OCI-LY7 (cell line): ENCODE results near the gene STXBP1. TPM values are rescaled to one million over a fixed set of nuclear protein-coding genes. Genes with fewer than 3 reads are reported as not detected.

Experiments used
- BruUV-seq: library from RNA; stranded (reverse); fragments of 400-500 nt; replicated peaks from 2 replicates; lab custom pipeline; 2021; lab: Mats Ljungman, UMichigan
- CTCF ChIA-PET: fragments of 300-600 bp; sonication (Branson Sonifier 250); formaldehyde crosslinking; loops from one replicate; lab custom pipeline; 2022; ENCODE audit warnings: antibody characterized with exemption; ENCODE audit not compliant: unreplicated experiment; lab: Charles Lee
- POLR2A ChIA-PET: fragments of 300-600 bp; sonication (Branson Sonifier 250); formaldehyde crosslinking; loops from one replicate; lab custom pipeline; 2022; ENCODE audit warnings: antibody characterized with exemption; lab: Charles Lee
- DNase-seq: peaks from one replicate; pipeline ENCODE4 v3.0.0-alpha.2; 2015; ENCODE audit warnings: low spot score
- H2AFZ ChIP-seq: fragments of 200-600 bp; sonication (generic), shearing (Covaris generic); 2 replicates; pipeline ENCODE4 v1.6.1; 2014; ENCODE audit warnings: mild to moderate bottlenecking, antibody characterized with exemption, low read length, moderate library complexity
- H3K27ac ChIP-seq: fragments of 200-600 bp; sonication (generic); 2 replicates; pipeline ENCODE4 v1.5.1; 2014; ENCODE audit warnings: mixed run types, low read depth, mild to moderate bottlenecking, moderate library complexity, low read length, inconsistent platforms; ENCODE audit not compliant: poor library complexity, severe bottlenecking
- H3K36me3 ChIP-seq: fragments of 200-600 bp; sonication (generic); 2 replicates; pipeline ENCODE4 v1.6.1; 2014; ENCODE audit warnings: mild to moderate bottlenecking, antibody characterized with exemption, low read length, moderate library complexity, mixed read lengths; ENCODE audit not compliant: insufficient read depth
- H3K4me1 ChIP-seq: fragments of 200-600 bp; sonication (generic); 2 replicates; pipeline ENCODE4 v1.5.1; 2014; ENCODE audit warnings: mild to moderate bottlenecking, low read length; ENCODE audit not compliant: insufficient read depth, poor library complexity, severe bottlenecking
- H3K4me2 ChIP-seq: fragments of 200-600 bp; sonication (generic); 2 replicates; pipeline ENCODE4 v1.6.1; 2014; ENCODE audit warnings: mild to moderate bottlenecking, low read length
- H3K4me3 ChIP-seq: fragments of 200-600 bp; sonication (generic); 2 replicates; pipeline ENCODE4 v1.5.1; 2014; ENCODE audit warnings: mild to moderate bottlenecking, low read depth, low read length; ENCODE audit not compliant: poor library complexity, severe bottlenecking
- H3K79me2 ChIP-seq: fragments of 200-600 bp; sonication (generic); 2 replicates; pipeline ENCODE4 v1.6.1; 2016; ENCODE audit warnings: low read depth, mild to moderate bottlenecking, low read length, moderate library complexity, mixed read lengths; ENCODE audit not compliant: insufficient read depth
- H3K9me2 ChIP-seq: fragments of 200-600 bp; sonication (generic); 2 replicates; pipeline ENCODE4 v1.6.1; 2016; ENCODE audit warnings: mild to moderate bottlenecking, low read length, mixed read lengths; ENCODE audit not compliant: insufficient read depth
- H3K9me3 ChIP-seq: fragments of 200-600 bp; sonication (generic); 2 replicates; pipeline ENCODE4 v1.6.1; 2014; ENCODE audit warnings: mild to moderate bottlenecking, mixed run types, low read length, mixed read lengths
- H4K20me1 ChIP-seq: fragments of 200-600 bp; sonication (generic); 2 replicates; pipeline ENCODE4 v1.6.1; 2014; ENCODE audit warnings: mild to moderate bottlenecking, antibody characterized with exemption, low read length, moderate library complexity, mixed read lengths; ENCODE audit not compliant: insufficient read depth
- EZH2phosphoT487 ChIP-seq: fragments of 200-600 bp; sonication (generic); IDR thresholded peaks from 2 replicates; pipeline ENCODE4 v1.6.1; 2018; ENCODE audit warnings: low read depth, borderline replicate concordance, mild to moderate bottlenecking, mixed run types, antibody characterized with exemption, low read length, moderate library complexity, mixed read lengths
- intact Hi-C: fragments of 100-400 bp; cut with micrococcal nuclease; formaldehyde crosslinking; loops from one replicate; pipeline ENCODE4 v1.10.0; 2022; ENCODE audit not compliant: unreplicated experiment
- total RNA-seq, 2 experiments: library from RNA; depleted of rRNA in 1 of 2; stranded (reverse); fragments of >200 nt in 1 of 2; shearing (Covaris generic) in 1 of 2; gene quantifications; 2 replicates each; pipeline ENCODE4 v1.2.3, GENCODE V29; 2014 to 2022
- TF ChIP-seq, protein P1 (sequence below): fragments of 200-600 bp; sonication (generic); conservative IDR thresholded peaks from 2 replicates; pipeline ENCODE4 v1.5.1; 2014; ENCODE audit warnings: mild to moderate bottlenecking, antibody characterized with exemption, low read length, moderate library complexity, mixed read lengths

Gene STXBP1
- total RNA-seq, 2 experiments from 2014 or later: 4.1 to 20.4 TPM

- no peak for DNase-seq
- BruUV-seq: no TSS peak
- no peaks in the 10 kb centered on the region for H4K20me1 ChIP-seq
- no peak for TF ChIP-seq EZH2phosphoT487
- TF ChIP-seq, protein P1, sequence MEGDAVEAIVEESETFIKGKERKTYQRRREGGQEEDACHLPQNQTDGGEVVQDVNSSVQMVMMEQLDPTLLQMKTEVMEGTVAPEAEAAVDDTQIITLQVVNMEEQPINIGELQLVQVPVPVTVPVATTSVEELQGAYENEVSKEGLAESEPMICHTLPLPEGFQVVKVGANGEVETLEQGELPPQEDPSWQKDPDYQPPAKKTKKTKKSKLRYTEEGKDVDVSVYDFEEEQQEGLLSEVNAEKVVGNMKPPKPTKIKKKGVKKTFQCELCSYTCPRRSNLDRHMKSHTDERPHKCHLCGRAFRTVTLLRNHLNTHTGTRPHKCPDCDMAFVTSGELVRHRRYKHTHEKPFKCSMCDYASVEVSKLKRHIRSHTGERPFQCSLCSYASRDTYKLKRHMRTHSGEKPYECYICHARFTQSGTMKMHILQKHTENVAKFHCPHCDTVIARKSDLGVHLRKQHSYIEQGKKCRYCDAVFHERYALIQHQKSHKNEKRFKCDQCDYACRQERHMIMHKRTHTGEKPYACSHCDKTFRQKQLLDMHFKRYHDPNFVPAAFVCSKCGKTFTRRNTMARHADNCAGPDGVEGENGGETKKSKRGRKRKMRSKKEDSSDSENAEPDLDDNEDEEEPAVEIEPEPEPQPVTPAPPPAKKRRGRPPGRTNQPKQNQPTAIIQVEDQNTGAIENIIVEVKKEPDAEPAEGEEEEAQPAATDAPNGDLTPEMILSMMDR: no peak
- intact Hi-C loops: no loop called here
- H3K9me3 ChIP-seq: no peaks in the 10 kb centered on the region
- POLR2A ChIA-PET: no interaction called here
- H3K4me3 ChIP-seq: no peak overlapping the region
- H3K79me2 ChIP-seq: no peaks in the 10 kb centered on the region
- no peak overlapping the region for H3K27ac ChIP-seq
- H2AFZ ChIP-seq: no peak overlapping the region
- H3K4me1 ChIP-seq: no peaks in the 10 kb centered on the region
- CTCF ChIA-PET: interaction anchor here (0.8 kb wide), 1 partner anchor 459 kb away, joined by 3 read pairs; no protein-coding TSS in a partner anchor
- H3K4me2 ChIP-seq: no peak overlapping the region
- H3K36me3 ChIP-seq: no peaks in the 10 kb centered on the region
- H3K9me2 ChIP-seq: no peaks in the 10 kb centered on the region
Observed at GRCh38 chr9:127633216-127633862, 21.3 kb downstream of the STXBP1 start.

- Histone ChIP-seq H3K4me3 (no peak overlapping the region), H3K4me1 (no peaks in the 10 kb centered on the region), H4K20me1 (no peaks in the 10 kb centered on the region), H3K27ac (no peak overlapping the region), H3K9me2 (no peaks in the 10 kb centered on the region), H2AFZ (no peak overlapping the region), H3K36me3 (no peaks in the 10 kb centered on the region), H3K4me2 (no peak overlapping the region), H3K79me2 (no peaks in the 10 kb centered on the region), H3K9me3 (no peaks in the 10 kb centered on the region)
- no peak for DNase-seq
- intact Hi-C loops: no loop called here
- BruUV-seq: no TSS peak
- TF ChIP-seq EZH2phosphoT487: no peak
- TF ChIP-seq, protein P1: no peak
- CTCF ChIA-PET: interaction anchor here (0.8 kb wide), 1 partner anchor 460 kb away, joined by 3 read pairs; no protein-coding TSS in a partner anchor
- POLR2A ChIA-PET: no interaction called here
Observed at GRCh38 chr9:127634021-127634420, 21.9 kb downstream of the STXBP1 start.

- no peaks in the 10 kb centered on the region for H4K20me1 ChIP-seq
- H3K9me2 ChIP-seq: no peaks in the 10 kb centered on the region
- H3K27ac ChIP-seq: no peak overlapping the region
- ChIA-PET CTCF (no interaction called here), POLR2A (no interaction called here)
- DNase-seq: peak; percentile 40
- H2AFZ ChIP-seq: no peak overlapping the region
- H3K36me3 ChIP-seq: no peaks in the 10 kb centered on the region
- no peaks in the 10 kb centered on the region for H3K9me3 ChIP-seq
- no peak overlapping the region for H3K4me3 ChIP-seq
- intact Hi-C loops: no loop called here
- no peak overlapping the region for H3K4me2 ChIP-seq
- H3K4me1 ChIP-seq: no peaks in the 10 kb centered on the region
- H3K79me2 ChIP-seq: no peaks in the 10 kb centered on the region
- TF ChIP-seq EZH2phosphoT487: no peak
- TF ChIP-seq, protein P1: peak; percentile 67
- no TSS peak for BruUV-seq
Observed at GRCh38 chr9:127634698-127635097, 22.6 kb downstream of the STXBP1 start.
